ENCODE results near the gene ITPRIP. TPM values are rescaled to one million over a fixed set of nuclear protein-coding genes. Genes with fewer than 3 reads are reported as not detected.

Gene ITPRIP
- total RNA-seq, 1 experiment from 2014 or later, result 6.4 TPM

GRCh38 chr10:104264783-104265182 lies 73.5 kb downstream of the ITPRIP start:
- in situ Hi-C loops (cut with HindIII; ENCODE audit: low sequenced_read_pairs), result no loop called here
- no peak for DNase-seq (ENCODE audit: low spot score)

GRCh38 chr10:104262055-104262454 lies 76.2 kb downstream of the ITPRIP start:
- in situ Hi-C loops (cut with HindIII; ENCODE audit: low sequenced_read_pairs), result no loop called here
- DNase-seq (ENCODE audit: low spot score), result peak; percentile 92

DNA sequence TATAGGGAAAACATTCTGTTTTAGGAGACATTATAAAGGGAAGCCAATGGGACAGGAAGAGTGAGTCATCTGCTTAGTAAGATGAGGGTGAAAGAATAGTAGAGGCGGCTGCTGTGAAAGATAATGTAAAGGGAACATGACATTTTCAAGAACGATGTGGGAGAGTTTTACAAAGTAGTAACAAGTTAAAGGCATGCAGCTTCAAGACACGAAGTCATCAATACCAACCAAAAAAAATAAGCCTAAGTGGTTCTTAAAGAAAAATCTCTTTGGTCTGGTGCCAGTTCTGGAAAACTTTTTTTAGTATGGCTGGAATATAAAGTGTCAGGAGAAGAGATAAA lies 77.5 kb downstream of the ITPRIP start:
- in situ Hi-C loops (cut with HindIII; ENCODE audit: low sequenced_read_pairs), result no loop called here

DNA sequence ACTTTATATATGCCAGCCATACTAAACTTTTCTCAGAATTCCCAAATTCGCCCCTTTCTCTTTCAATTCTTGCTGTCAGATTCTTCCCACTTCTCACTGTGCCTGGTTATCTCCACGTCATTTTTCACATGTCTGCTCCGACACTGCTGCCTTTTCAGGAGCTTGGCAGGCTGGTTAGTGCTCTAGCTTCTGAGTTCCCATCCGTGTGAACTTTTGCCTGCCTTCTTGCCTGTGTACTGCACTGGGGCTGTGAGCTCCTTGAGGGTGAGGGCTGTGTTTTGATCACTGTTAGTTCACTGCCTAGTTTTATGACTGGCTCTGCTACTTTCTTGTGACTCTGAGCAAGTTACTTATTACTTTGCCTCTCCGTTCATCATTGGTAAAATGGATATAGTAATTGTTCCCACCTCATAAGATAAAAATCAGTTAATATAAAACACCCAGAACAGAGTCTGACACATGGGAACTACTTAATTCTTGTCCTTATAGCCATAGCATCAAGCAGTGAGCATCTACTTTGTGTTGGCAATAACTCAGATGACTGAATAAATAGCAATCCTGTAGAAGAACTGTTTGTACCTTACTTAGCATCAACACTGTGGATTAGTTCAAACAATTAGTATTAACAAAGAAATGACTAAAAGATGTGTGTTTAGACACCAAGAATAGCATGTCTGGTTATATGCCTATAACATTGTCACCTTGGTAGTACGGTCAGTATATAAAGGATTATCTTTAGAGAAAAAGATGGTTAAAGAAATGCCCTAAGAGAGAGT lies 78.1 kb downstream of the ITPRIP start:
- in situ Hi-C loops (cut with HindIII; ENCODE audit: low sequenced_read_pairs), result no loop called here
- no peak for DNase-seq (ENCODE audit: low spot score)

More for the DNA sequence above, 77.5 kb downstream of the ITPRIP start:
- DNase-seq (ENCODE audit: low spot score), result no peak

Other genes starting within 250 kb of the ITPRIP start
- 16.6 and 17.7 TPM in 2 replicates for gene SFR1, start 216.3 kb downstream of the ITPRIP start, total RNA-seq (2014; rRNA removed; shearing (Covaris generic))
- gene CFAP43, start 106.1 kb downstream of the ITPRIP start, total RNA-seq (2014; rRNA removed; shearing (Covaris generic)), result 0.58 and 4.6 TPM in 2 replicates
- 142 and 176 TPM in 2 replicates for gene GSTO1, start 83.6 kb downstream of the ITPRIP start, total RNA-seq (2014; rRNA removed; shearing (Covaris generic))
- gene GSTO2, start 69.3 kb downstream of the ITPRIP start, total RNA-seq (2014; rRNA removed; shearing (Covaris generic)), result 16.6 and 37.4 TPM in 2 replicates
- 0.37 and 2.0 TPM in 2 replicates for gene CFAP58, start 15.4 kb upstream of the ITPRIP start, total RNA-seq (2014; rRNA removed; shearing (Covaris generic))